ENCODE measurements around the gene DTWD2. TPM values are rescaled to one million over a fixed set of nuclear protein-coding genes. Genes with fewer than 3 reads are reported as not detected.
A peak's percentile ranks its signal among the peaks of the same experiment; 100 is the strongest.

Gene DTWD2
- total RNA-seq, 5 donors from 2014 or later (not counting 1 experiment from before 2014, with no cell fraction given) = 3.0 to 4.4 (median 3.2) TPM

- H3K36me3 ChIP-seq (ENCODE audit: control insufficient read depth in 2 of 2, extremely low read depth in 1 of 2, insufficient read depth in 1 of 2, low read length in 1 of 2) = no peaks in the 10 kb centered on the region
- Mint-ChIP-seq H3K27me3 (no peaks in the 10 kb centered on the region), H3K4me1 (peaks cover 21 to 27% (median 23%) of the 10 kb centered on the region in 3 donors), H3K4me3 (peak overlapping the region in 2 of 3 donors; percentile 3 to 42), H3K9me3 (no peaks in the 10 kb centered on the region), H3K36me3 (no peaks in the 10 kb centered on the region), H3K27ac (peak overlapping the region; percentile 90 to 93)
- H3K27ac ChIP-seq (ENCODE audit: low read length) = peak overlapping the region; percentile 62
- ATAC-seq (replicated peaks in 1 of 4) (no peak), DNase-seq (no peak)
- ChIA-PET POLR2A (interaction anchor here in 1 of 2 donors (0.6 kb wide), 1 partner anchor 15 kb away, joined by 6 read pairs; no protein-coding TSS in a partner anchor), CTCF (interaction anchor here (0.6 kb wide), 2 partner anchors 11 to 380 kb away, joined by 3 to 4 read pairs; no protein-coding TSS in a partner anchor)
- no peaks in the 10 kb centered on the region for H3K9me3 ChIP-seq
- 75% methylated on average over 4 of the region's 4 CpGs for WGBS (ENCODE audit: insufficient coverage)
- no peaks in the 10 kb centered on the region for H3K27me3 ChIP-seq (replicated peaks in 1 of 2; ENCODE audit: control insufficient read depth in 2 of 2, extremely low read depth in 1 of 2, insufficient read depth in 2 of 2, low read length in 1 of 2)
- H3K4me3 ChIP-seq (ENCODE audit: control insufficient read depth in 1 of 2, extremely low read depth in 1 of 2, low read length in 1 of 2) = no peak overlapping the region
- peaks cover 3 to 8% of the 10 kb centered on the region in 2 experiments for H3K4me1 ChIP-seq (ENCODE audit: control insufficient read depth in 1 of 2, extremely low read depth in 1 of 2, insufficient read depth in 2 of 2, low read length in 2 of 2)
Measured at GRCh38 chr5:119031905-119032304, 43.6 kb upstream of the DTWD2 start.

- peak; percentile 57 to 74 (median 63) for ATAC-seq (replicated peaks in 1 of 4)
- Mint-ChIP-seq H3K4me1 (peaks cover 21 to 27% (median 23%) of the 10 kb centered on the region in 3 donors), H3K27ac (peak overlapping the region; percentile 90 to 93), H3K27me3 (no peaks in the 10 kb centered on the region), H3K4me3 (peak overlapping the region; percentile 25 to 51 (median 42)), H3K9me3 (no peaks in the 10 kb centered on the region), H3K36me3 (no peaks in the 10 kb centered on the region)
- Histone ChIP-seq H3K27me3 (replicated peaks in 1 of 2; ENCODE audit: control insufficient read depth in 2 of 2, extremely low read depth in 1 of 2, insufficient read depth in 2 of 2, low read length in 1 of 2) (no peaks in the 10 kb centered on the region), H3K27ac (ENCODE audit: low read length) (peak overlapping the region; percentile 62), H3K4me3 (ENCODE audit: control insufficient read depth in 1 of 2, extremely low read depth in 1 of 2, low read length in 1 of 2) (no peak overlapping the region), H3K36me3 (ENCODE audit: control insufficient read depth in 2 of 2, extremely low read depth in 1 of 2, insufficient read depth in 1 of 2, low read length in 1 of 2) (no peaks in the 10 kb centered on the region), H3K9me3 (no peaks in the 10 kb centered on the region), H3K4me1 (ENCODE audit: control insufficient read depth in 1 of 2, extremely low read depth in 1 of 2, insufficient read depth in 2 of 2, low read length in 2 of 2) (peaks cover 3 to 8% of the 10 kb centered on the region in 2 experiments)
- ChIA-PET POLR2A (no interaction called here), CTCF (interaction anchor here in 1 of 2 donors (0.6 kb wide), 1 partner anchor 1572 kb away, joined by 8 read pairs; no protein-coding TSS in a partner anchor)
- DNase-seq = peak in 1 of 35 experiments; percentile 25
- 0% methylated on average over 1 of the region's 5 CpGs for WGBS (ENCODE audit: insufficient coverage)
Measured at GRCh38 chr5:119031011-119031886, 42.9 kb upstream of the DTWD2 start.

GRCh38 chr5:119028575-119028974, 40.2 kb upstream of the DTWD2 start:
- Mint-ChIP-seq H3K36me3 (no peaks in the 10 kb centered on the region), H3K9me3 (peaks cover 0 to 8% (median 2%) of the 10 kb centered on the region in 3 donors), H3K27ac (no peak overlapping the region), H3K4me1 (peaks cover 20 to 24% (median 23%) of the 10 kb centered on the region in 3 donors), H3K27me3 (no peaks in the 10 kb centered on the region), H3K4me3 (no peak overlapping the region)
- DNase-seq (no peak), ATAC-seq (replicated peaks in 1 of 4) (no peak)
- ChIA-PET POLR2A (interaction anchor here (0.7 kb wide), 2 partner anchors 36 to 451 kb away, joined by 3 read pairs; no protein-coding TSS in a partner anchor), CTCF (interaction anchor here (0.6 to 1.0 kb wide), 2 partner anchors 182 to 395 kb away, joined by 3 to 4 read pairs; no protein-coding TSS in a partner anchor)
- WGBS (ENCODE audit: insufficient coverage) = 100% methylated on average over 1 of the region's 5 CpGs
- H3K27me3 ChIP-seq (replicated peaks in 1 of 2; ENCODE audit: control insufficient read depth in 2 of 2, extremely low read depth in 1 of 2, insufficient read depth in 2 of 2, low read length in 1 of 2) = no peaks in the 10 kb centered on the region
- no peak overlapping the region for H3K4me3 ChIP-seq (ENCODE audit: control insufficient read depth in 1 of 2, extremely low read depth in 1 of 2, low read length in 1 of 2)
- no peaks in the 10 kb centered on the region for H3K36me3 ChIP-seq (ENCODE audit: control insufficient read depth in 2 of 2, extremely low read depth in 1 of 2, insufficient read depth in 1 of 2, low read length in 1 of 2)
- H3K27ac ChIP-seq (ENCODE audit: low read length) = no peak overlapping the region
- H3K9me3 ChIP-seq = no peaks in the 10 kb centered on the region
- peaks cover 3 to 8% of the 10 kb centered on the region in 2 experiments for H3K4me1 ChIP-seq (ENCODE audit: control insufficient read depth in 1 of 2, extremely low read depth in 1 of 2, insufficient read depth in 2 of 2, low read length in 2 of 2)

- no peak for ATAC-seq (replicated peaks in 1 of 4)
- POLR2A ChIA-PET = no interaction called here
- WGBS (ENCODE audit: insufficient coverage) = no CpG with 5 or more reads among the region's 1 CpG
Measured at GRCh38 chr5:119022773-119023172, 34.4 kb upstream of the DTWD2 start.

GRCh38 chr5:119022017-119022745, 33.8 kb upstream of the DTWD2 start:
- H3K27me3 Mint-ChIP-seq = no peaks in the 10 kb centered on the region
- DNase-seq (peak in 1 of 35 experiments; percentile 56), ATAC-seq (replicated peaks in 1 of 4) (peak; percentile 31 to 55 (median 48))
- no peaks in the 10 kb centered on the region for H3K4me1 ChIP-seq (ENCODE audit: control insufficient read depth in 1 of 2, extremely low read depth in 1 of 2, insufficient read depth in 2 of 2, low read length in 2 of 2)
- peak overlapping the region in 1 of 2 donors; percentile 59 for H3K27ac Mint-ChIP-seq
- POLR2A ChIA-PET = interaction anchor here in 1 of 2 donors (0.5 kb wide), 1 partner anchor 18 kb away, joined by 3 read pairs; no protein-coding TSS in a partner anchor
- CTCF ChIA-PET = interaction anchor here (0.6 to 2.3 kb wide), 14 partner anchors 9 to 412 kb away, joined by 3 to 29 read pairs (median 3); partner anchors contain the start of gene DTWD2 (in 1 of the 2)
- H3K4me3 Mint-ChIP-seq = no peak overlapping the region
- WGBS (ENCODE audit: insufficient coverage) = 100% methylated on average over 1 of the region's 5 CpGs
- no peaks in the 10 kb centered on the region for H3K36me3 Mint-ChIP-seq
- H3K9me3 ChIP-seq = no peaks in the 10 kb centered on the region
- peaks cover 5 to 7% (median 5%) of the 10 kb centered on the region in 3 donors for H3K4me1 Mint-ChIP-seq
- H3K4me3 ChIP-seq (ENCODE audit: control insufficient read depth in 1 of 2, extremely low read depth in 1 of 2, low read length in 1 of 2) = no peak overlapping the region
- H3K27me3 ChIP-seq (replicated peaks in 1 of 2; ENCODE audit: control insufficient read depth in 2 of 2, extremely low read depth in 1 of 2, insufficient read depth in 2 of 2, low read length in 1 of 2) = no peaks in the 10 kb centered on the region
- no peak overlapping the region for H3K27ac ChIP-seq (ENCODE audit: low read length)
- peaks cover 0 to 8% (median 2%) of the 10 kb centered on the region in 3 donors for H3K9me3 Mint-ChIP-seq
- H3K36me3 ChIP-seq (ENCODE audit: control insufficient read depth in 2 of 2, extremely low read depth in 1 of 2, insufficient read depth in 1 of 2, low read length in 1 of 2) = no peaks in the 10 kb centered on the region

More at GRCh38 chr5:119022773-119023172, 34.4 kb upstream of the DTWD2 start:
- Histone ChIP-seq H3K9me3 (no peaks in the 10 kb centered on the region), H3K27me3 (replicated peaks in 1 of 2; ENCODE audit: control insufficient read depth in 2 of 2, extremely low read depth in 1 of 2, insufficient read depth in 2 of 2, low read length in 1 of 2) (no peaks in the 10 kb centered on the region), H3K36me3 (ENCODE audit: control insufficient read depth in 2 of 2, extremely low read depth in 1 of 2, insufficient read depth in 1 of 2, low read length in 1 of 2) (no peaks in the 10 kb centered on the region), H3K4me3 (ENCODE audit: control insufficient read depth in 1 of 2, extremely low read depth in 1 of 2, low read length in 1 of 2) (no peak overlapping the region), H3K4me1 (ENCODE audit: control insufficient read depth in 1 of 2, extremely low read depth in 1 of 2, insufficient read depth in 2 of 2, low read length in 2 of 2) (no peaks in the 10 kb centered on the region), H3K27ac (ENCODE audit: low read length) (no peak overlapping the region)
- Mint-ChIP-seq H3K36me3 (no peaks in the 10 kb centered on the region), H3K9me3 (peaks cover 0 to 8% (median 2%) of the 10 kb centered on the region in 3 donors), H3K27me3 (no peaks in the 10 kb centered on the region), H3K4me3 (no peak overlapping the region), H3K4me1 (peaks cover 5 to 7% (median 5%) of the 10 kb centered on the region in 3 donors), H3K27ac (no peak overlapping the region)
- DNase-seq = no peak
- CTCF ChIA-PET = interaction anchor here (0.6 to 2.3 kb wide), 5 partner anchors 22 to 389 kb away, joined by 3 to 29 read pairs (median 4); no protein-coding TSS in a partner anchor

Measured in T-cell (primary cell).